Liver (tissue), 3 donors: ENCODE measurements around the gene ERN2.

Source experiments
- CTCF ChIP-seq: fragments of 150-350 bp; IDR thresholded peaks from 2 replicates; pipeline ENCODE4 v1.5.1; 2017; ENCODE audit warnings: improper control_type of control experiment, low read depth, low read length; ENCODE audit not compliant: missing input control
- RAD21 ChIP-seq, 2 donors: IDR thresholded peaks; 2 replicates each; pipeline ENCODE4 v1.6.1; 2016; ENCODE audit warnings: antibody characterized with exemption in 2 of 2, mild to moderate bottlenecking in 2 of 2
- RXRA ChIP-seq, 2 donors: IDR thresholded peaks; 2 replicates each; pipeline ENCODE4 v1.6.1; 2017 to 2018; ENCODE audit warnings: antibody characterized with exemption in 2 of 2, mild to moderate bottlenecking in 1 of 2
- donor health status: healthy.
- donor health status: healthy.

DNA sequence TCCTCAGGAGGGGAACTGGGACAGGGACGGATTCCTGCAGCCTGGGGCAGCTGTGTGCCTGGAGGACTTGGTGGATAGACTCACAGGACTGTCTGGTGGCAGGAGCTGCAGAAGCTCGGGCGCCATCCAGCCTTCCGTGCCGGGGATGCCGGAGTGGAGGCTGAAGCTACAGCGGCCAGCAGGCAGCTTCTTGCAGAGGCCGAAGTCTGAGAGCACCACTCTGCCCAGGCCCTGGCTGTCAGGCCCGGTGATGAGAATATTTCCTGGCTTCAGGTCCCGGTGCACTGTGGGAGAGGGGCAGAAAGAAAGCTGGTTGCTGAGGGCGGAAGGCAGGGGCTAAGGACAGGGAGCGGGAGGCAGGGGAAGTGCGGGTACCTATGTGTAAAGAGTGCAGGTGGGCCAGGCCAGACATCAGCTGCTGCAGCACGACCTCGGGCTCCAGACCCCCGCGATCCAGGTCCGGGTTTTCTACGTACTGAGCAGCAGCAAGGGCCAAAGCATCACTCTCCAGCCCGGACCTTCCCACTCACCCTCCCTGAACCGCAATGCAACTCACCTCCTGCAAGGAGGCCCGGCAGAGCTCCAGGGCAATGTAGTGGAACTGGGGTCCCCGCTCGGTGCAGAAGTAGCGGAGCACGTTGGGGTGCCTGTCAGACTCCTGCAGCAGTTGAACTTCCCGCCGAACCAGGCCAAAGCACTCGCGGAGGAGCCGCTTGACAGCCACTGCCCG is 18.2 kb downstream of the ERN2 start:
- TF ChIP-seq RAD21 (IDR thresholded peaks at IDR 0.05) (no peak), CTCF (no peak), RXRA (IDR thresholded peaks at IDR 0.05) (no peak)
